Ovary (tissue), 3 donors: ENCODE results near the gene APOA1.

ENCODE experiments used
- CTCF ChIP-seq, 3 donors: fragments of 450-650 bp in 2 of 3; fragments of 200-600 bp in 1 of 3; IDR thresholded peaks; one replicate each; pipeline versions ENCODE4 v1.5.1 to v1.8.0; 2016 to 2022; ENCODE audit warnings: antibody characterized with exemption in 3 of 3, mild to moderate bottlenecking in 1 of 3
- POLR2A ChIP-seq: fragments of 450-650 bp; IDR thresholded peaks from one replicate; pipeline ENCODE4 v1.6.1; 2017; ENCODE audit warnings: antibody characterized with exemption, mild to moderate bottlenecking, moderate library complexity
- donor health status: DM: no; HTN: no; CAD: no.

- TF ChIP-seq CTCF (IDR thresholded peaks at IDR 0.05) (no peak), POLR2A (no peak)
Observed at GRCh38 chr11:116828632-116829524, 8.5 kb downstream of the APOA1 start.
